HK-2 (cell line): ENCODE measurements around the gene SETD3.

Experiments
- DNase-seq: peaks from one replicate; pipeline ENCODE4 v3.0.0-alpha.2; 2018; ENCODE audit not compliant: unreplicated experiment

Gene SETD3

GRCh38 chr14:99460793-99461192 lies 19.9 kb downstream of the SETD3 start:
- no peak for DNase-seq

- DNase-seq: no peak
These were observed 21.1 kb downstream of the SETD3 start for GRCh38 chr14:99459481-99460100.

GRCh38 chr14:99454246-99454645 lies 26.4 kb downstream of the SETD3 start:
- no peak for DNase-seq

DNA sequence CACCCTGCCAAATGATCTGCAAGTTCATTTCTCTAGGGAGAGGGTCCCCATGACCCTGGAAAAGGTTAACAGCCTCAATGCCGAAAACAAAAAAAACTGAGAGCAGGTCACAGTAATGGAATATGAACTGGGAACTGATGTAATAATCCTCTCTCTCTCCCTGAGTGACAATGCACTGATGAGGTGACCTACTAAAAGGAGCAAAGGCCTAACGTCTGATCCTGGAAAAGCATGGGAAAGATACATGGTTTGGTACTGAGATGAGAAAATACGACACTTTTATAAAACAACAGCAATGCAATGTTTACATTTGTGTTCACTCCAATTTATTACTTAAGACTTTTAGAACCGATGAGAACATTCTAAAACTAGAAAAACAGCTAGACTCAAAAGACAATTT lies 27.7 kb downstream of the SETD3 start:
- DNase-seq: no peak

DNA sequence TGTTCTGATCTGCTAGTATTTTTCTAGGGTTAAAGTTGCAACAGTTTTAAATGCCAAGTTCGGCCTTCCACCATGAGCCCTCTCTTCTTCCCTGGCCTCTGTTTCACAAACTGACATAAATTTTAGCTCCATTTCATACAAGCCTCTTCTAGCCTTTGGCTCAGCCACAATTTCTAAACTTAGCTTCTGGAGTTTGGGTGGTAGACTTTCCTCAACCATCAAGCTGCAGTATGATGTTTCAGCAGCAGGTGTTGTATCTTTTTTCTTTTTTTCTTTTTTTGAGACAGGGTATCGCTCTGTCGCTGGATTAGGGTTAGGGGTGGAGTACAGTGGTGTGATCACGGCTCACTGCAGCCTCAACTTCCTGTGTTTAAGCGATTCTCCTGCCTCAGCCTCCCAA lies 29.4 kb downstream of the SETD3 start:
- DNase-seq: no peak

DNA sequence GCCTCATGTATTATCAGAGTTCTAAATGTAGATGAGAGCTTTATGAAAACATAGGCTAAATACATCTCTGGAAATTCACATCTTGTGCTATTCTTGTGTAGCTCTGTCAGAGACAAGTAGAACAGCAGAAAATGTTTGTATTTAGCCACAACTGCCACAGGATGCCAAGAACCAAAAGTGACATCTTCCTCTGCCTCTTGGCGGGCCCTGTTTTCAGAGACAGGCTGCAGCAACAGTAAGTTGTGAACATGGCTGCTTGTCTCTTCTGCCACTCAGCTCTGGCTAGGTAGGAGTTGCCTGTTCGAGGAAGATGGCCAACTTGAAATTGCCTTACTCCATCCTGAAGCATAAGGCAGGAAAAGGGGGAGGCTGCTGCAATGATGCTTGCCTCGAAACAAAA lies 30.4 kb downstream of the SETD3 start:
- DNase-seq: no peak

GRCh38 chr14:99447739-99448138 lies 32.9 kb downstream of the SETD3 start:
- DNase-seq: no peak

GRCh38 chr14:99445931-99446330 lies 34.7 kb downstream of the SETD3 start:
- no peak for DNase-seq

DNA sequence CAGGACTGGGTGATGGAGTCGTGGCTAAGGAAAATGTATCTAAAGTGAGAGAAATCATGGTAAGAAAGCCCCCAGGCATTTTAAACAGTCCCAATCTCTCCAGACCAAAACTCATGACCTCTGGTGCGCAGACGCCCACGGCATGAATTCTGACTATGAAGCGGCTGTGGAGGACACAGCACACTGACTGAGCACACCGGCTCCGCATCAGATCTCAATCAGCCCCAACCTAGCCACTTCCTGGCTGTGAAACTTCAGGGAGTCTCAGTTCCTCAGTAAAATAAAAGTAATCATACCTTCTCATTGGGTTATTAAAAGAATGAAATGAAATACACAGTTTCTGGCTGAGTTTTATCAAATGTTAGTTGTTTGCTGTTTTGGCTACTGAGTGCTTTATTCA lies 38.7 kb downstream of the SETD3 start:
- no peak for DNase-seq

DNA sequence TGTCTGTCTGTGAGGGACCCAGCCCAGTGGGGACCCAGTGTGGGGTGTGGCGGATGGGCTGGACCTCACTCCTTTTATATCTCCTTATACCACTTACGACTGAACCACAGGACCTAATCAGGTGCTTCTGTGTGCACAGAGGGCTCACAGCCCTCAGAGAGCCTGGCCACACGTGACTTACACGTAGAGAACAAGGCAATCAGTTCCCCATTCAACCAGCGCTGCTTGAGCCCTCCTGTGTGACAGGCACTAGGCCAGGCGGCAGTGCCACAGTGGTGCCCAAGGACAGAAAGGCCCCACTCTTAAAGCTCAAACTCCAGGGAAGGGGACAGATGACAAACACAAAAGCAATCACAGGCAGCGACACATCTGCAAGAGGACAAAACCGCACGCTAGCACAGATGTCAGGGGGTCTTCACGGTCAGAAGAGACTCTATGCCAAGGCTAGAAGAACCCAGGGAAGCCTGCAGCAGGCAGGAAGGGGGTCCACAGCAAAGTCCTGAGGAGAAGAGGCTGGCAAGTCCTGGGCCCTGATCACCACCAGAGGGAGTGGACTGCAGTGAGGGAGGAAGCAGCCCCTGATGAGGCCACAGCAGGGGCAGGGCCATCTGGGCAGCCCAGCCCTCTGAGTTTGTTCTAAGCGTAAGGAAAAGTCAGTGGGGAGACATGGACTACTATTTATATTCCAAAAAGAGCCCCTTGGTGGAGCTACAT lies 39.3 kb downstream of the SETD3 start:
- DNase-seq: no peak

- no peak for DNase-seq
These were observed 40.4 kb downstream of the SETD3 start for GRCh38 chr14:99440278-99440677.

GRCh38 chr14:99437706-99438105 lies 43.0 kb downstream of the SETD3 start:
- no peak for DNase-seq

DNA sequence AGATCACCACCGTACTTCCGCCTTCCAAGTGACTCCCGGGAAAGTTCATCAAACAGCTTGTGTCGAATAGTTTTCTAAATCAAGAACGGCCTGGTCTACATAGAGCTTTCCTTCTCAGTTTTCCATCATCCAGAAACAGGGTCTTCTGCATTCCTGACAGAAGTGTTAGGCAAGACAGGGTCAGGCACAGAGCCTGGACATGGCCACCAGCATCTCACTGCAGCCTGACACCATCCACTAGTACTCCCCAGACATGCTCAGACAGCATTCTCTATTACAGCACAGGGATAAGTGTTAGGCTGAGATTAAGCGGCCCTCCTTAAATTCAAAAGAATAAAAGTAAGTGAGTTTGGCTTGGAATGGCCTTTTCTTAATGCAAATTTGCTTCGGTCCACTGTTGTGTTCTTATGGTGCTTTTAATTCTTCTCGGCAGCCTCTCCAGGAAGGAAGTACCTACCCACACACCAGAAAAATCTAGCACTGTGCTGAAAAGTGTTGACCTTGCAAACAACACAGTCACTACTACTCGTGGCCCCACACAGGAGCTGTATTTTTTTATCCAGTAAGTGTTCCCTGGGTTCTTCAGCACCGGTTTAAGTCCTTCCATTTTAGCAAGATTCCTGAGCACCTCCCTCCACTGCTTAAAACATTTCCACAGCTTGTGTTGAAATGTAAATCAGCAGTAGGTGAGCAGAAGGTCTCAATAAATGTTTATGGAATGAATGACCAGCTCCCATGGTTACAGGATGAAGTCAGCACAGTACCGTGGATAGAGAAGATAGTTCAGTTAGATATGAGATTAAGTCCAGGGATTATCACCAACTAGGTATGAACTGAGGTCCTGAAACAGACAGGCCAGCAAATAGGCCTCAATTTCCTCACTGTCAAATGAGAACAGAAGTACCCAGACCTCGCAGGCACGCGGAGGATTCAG lies 44.1 kb downstream of the SETD3 start:
- no peak for DNase-seq

DNA sequence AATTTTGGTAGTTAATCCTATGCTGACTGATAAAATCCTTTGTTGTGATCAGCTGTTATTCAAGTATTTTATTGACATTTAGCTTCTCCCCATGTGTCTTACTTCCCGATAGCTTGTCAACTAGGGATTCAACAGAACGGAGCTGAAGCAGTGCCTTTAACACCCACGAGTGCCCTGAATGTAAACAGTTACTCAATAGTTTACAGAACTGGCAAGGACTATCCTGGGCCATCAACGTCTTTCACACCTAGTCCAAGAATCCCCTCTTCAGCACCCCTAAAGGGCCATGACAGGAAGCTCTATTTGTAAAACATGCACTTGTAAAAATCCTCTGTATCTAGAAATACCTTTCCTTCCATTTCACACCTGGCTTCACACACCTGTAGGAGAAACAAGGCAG lies 45.3 kb downstream of the SETD3 start:
- DNase-seq: no peak

DNA sequence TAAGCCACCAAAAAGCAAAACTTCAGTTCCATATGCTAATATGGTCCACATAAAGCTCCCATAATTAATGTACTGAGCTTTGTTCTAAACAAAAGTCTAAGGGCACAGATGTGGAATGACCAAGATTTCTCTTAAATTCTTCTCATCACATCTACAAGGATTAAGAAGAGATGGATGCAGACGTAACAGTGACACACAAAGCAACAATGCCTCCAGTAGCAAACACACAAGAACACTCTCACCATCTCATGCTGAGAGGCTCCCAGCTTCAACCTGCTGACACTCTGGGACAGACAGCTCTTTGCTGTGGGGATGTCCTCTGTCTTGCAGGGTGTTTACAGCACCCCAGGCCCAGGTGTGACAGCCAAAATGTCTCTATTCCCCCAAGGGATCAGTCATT lies 48.2 kb downstream of the SETD3 start:
- DNase-seq: no peak

DNA sequence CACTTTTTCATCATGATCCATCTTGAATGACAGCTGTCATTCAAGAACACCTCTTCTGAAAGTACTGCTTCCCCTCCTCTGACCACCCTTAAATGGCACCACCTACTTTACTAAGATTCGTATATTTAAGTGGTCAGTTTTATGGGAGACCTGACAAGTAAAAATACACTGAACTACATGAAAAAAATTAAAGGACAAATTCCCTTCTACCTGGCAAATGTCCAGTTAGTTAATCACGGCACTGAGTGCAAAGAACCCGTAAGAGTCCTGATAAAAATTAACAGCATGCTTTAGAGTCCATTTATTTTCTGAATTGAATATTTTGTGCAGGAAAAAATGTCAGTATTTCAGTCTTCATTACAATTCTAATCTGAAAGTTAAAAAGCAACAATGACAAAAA lies 48.7 kb downstream of the SETD3 start:
- no peak for DNase-seq

GRCh38 chr14:99430491-99430890 lies 50.2 kb downstream of the SETD3 start:
- no peak for DNase-seq

- peak; percentile 13 for DNase-seq
These were observed 52.9 kb downstream of the SETD3 start for GRCh38 chr14:99427632-99428300.

DNA sequence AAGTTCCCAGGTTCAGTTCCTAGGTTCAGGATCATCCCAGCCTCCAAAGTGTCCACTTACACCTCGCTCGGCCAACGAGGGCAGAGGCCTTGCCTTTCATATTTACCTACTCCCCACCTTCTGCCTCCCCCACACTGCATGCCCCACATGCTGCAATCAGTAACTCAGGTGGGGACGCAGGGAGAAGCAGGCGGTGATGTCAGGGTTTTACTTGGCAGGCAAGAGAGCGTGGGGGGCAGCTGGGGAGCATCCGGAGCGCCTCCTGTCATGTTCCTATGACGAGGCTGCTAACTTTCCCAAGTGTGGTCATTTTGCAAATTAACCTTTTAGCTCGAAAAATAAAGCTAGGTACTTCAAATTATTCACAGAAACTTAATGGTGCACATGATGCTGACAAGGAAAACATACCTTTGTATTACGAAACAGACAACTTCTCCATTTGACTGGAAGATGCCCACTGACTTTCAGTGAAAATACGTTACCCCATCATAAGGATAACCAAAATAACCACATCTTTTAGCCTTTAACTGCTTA lies 53.8 kb downstream of the SETD3 start:
- DNase-seq: no peak

DNA sequence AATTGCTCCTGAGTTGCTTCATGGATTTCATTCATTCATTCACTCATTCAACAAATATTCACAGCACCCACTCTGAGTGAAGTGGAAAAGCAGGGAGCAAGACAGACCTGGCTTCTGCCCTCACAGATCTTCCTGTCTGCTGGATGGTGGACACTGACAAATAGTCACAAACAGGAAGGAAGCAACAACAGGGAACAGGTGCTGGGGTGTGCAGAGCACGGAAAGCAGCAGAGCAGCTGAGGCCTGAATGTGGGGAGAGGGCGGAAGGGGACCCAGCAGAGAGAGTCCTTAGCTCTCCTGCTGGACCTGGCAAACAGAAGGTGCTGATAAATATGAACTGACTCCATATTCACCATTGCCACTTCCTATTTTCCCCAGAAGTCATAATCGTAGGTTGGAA lies 54.4 kb downstream of the SETD3 start:
- no peak for DNase-seq

DNA sequence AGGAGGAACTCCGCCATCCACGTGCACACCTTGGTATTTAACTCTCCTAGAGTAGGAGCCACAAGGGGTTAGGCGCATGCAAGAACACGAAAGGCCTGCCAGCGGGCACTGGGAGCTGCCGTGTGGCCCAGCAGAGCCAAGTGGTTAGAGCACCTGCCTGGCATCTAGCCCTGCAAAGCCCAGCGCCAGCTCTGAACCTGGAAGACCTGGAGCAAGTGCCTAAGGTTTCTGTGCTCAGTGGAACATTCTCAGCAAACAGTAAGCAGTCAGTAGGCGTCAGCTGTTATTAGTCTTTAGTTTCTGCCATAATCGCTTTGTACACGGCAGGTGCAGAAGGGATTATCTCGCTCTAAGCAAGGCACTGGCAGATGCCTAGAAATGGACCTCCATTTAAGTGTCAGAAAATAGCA lies 55.4 kb downstream of the SETD3 start:
- no peak for DNase-seq

DNA sequence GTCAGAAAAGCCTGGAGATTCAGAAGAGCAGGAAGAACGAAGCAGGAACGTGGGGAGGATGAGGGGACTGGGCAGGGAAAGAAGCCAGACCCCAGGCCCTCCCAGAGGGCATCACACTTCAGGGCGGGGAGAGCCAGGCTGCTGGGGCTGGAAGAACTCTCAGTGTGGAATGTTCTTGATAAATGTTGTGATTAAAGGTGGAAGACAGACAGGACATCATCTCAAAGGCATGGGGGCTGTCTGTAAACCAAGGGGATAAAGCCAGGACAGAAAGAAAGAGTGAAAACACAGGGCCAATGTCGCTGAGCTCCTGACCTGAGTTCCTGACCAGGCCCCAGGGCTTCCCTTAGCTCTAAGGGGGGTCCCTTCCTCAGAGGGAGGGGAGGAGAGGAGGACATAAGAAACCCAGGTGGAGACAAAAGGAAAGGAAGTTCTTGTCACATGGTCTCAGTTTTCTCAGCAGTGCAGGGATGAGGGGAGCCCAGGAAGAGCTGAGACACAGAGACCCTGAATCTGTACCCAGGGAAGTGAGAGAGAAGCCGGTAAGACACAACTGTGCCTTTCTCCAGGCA lies 56.3 kb downstream of the SETD3 start:
- no peak for DNase-seq
